HCT116 (cell line): Measurements from ENCODE around the gene PKM.

Experiments used
- CTCF ChIP-seq, 3 experiments: fragments of 200-600 bp in 1 of 3; sonication (generic) in 1 of 3; IDR thresholded peaks in 2 of 3; conservative IDR thresholded peaks in 1 of 3; 2 replicates each; pipeline ENCODE4 v1.5.1; 2012 to 2017; ENCODE audit warnings: low read depth in 2 of 3, low read length in 2 of 3, antibody characterized with exemption in 1 of 3, borderline replicate concordance in 1 of 3, control low read depth in 1 of 3, mild to moderate bottlenecking in 1 of 3, mixed read lengths in 1 of 3, mixed run types in 1 of 3, moderate library complexity in 1 of 3; ENCODE audit not compliant: insufficient read depth in 1 of 3
- MAX ChIP-seq: IDR thresholded peaks from 2 replicates; pipeline ENCODE4 v1.6.1; 2012
- POLR2A ChIP-seq: IDR thresholded peaks from 2 replicates; pipeline ENCODE4 v1.7.0; 2011; ENCODE audit warnings: borderline replicate concordance; ENCODE audit not compliant: insufficient read depth, insufficient read length; ENCODE audit errors: extremely low read depth

DNA sequence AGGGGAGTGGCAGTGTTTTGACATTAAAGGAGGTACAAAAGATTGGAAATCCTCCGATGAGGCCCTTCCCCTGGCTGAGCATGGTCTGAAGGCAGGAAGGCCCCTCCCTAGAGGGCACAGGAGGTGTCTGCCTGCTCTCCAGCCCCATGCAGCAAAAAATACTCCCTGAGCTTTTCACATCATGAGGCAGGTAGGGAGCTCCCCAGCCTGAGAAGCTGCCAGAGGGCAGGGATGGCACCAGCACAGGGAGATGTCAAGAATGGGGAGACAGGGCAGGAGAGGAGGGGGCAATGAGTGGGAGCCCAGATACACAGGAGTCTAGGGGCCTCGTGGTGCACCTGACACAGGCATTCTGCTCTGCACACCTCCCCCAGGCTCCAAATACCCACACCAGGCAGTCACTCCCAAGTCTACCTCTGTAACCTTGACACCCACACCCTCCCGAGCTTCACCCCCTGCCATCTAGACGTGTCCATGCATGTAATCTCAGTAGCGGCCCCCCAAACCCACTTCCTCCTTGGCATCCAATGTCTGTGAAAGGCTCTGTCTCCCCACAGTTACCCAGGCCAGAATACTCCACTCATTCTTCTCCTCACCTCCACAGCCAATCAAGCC, 56.3 kb downstream of the PKM start:
- TF ChIP-seq CTCF (IDR thresholded peaks at IDR 0.05 in 2 of 3, conservative IDR thresholded peaks at IDR 0.05 in 1 of 3; ENCODE audit: borderline replicate concordance in 1 of 3, insufficient read depth in 1 of 3, low read depth in 2 of 3, low read length in 2 of 3) = no peak
- TF ChIP-seq POLR2A = no peak
- TF ChIP-seq MAX = no peak
